ENCODE measurements around the gene USP34. TPM values are rescaled to one million over a fixed set of nuclear protein-coding genes. Genes with fewer than 3 reads are reported as not detected.
"Not testable (repeated sequence)": the region's sequence is repeated elsewhere in the genome, so short reads cannot be mapped to it uniquely, and the experiment has no call there.

Gene USP34
- total and polyA plus RNA-seq, 8 donors: 86.5 to 191 (median 158) TPM

DNA sequence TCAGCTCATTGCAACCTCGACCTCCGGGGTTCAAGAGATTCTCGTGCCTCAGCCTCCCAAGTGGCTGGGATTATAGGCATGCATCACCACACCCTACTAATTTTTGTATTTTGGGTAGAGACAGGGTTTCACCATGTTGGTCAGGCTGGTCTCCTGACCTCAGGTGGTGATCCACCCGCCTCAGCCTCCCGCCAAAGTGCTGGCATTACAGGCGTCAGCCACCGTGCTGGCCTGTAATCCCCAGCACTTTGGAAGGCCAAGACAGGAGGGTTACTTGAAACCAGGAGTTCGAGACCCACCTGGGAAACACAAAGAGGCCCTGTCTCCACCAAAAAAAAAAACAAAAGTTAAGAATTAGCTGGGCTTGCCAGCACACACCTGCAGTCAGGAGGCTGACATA lies 18.5 kb downstream of the USP34 start:
- no peak overlapping the region for H3K4me3 ChIP-seq
- H3K4me1 ChIP-seq: peaks cover 8 to 23% of the 10 kb centered on the region in 2 donors
- ATAC-seq: no peak
- intact Hi-C loops (cut with DNase I): no loop called here
- H3K27me3 ChIP-seq: no peaks in the 10 kb centered on the region
- no peaks in the 10 kb centered on the region for H3K9me3 ChIP-seq
- H3K36me3 ChIP-seq: no peaks in the 10 kb centered on the region
- H3K27ac ChIP-seq: no peak overlapping the region
- DNase-seq: no peak
- TF ChIP-seq, protein P1, sequence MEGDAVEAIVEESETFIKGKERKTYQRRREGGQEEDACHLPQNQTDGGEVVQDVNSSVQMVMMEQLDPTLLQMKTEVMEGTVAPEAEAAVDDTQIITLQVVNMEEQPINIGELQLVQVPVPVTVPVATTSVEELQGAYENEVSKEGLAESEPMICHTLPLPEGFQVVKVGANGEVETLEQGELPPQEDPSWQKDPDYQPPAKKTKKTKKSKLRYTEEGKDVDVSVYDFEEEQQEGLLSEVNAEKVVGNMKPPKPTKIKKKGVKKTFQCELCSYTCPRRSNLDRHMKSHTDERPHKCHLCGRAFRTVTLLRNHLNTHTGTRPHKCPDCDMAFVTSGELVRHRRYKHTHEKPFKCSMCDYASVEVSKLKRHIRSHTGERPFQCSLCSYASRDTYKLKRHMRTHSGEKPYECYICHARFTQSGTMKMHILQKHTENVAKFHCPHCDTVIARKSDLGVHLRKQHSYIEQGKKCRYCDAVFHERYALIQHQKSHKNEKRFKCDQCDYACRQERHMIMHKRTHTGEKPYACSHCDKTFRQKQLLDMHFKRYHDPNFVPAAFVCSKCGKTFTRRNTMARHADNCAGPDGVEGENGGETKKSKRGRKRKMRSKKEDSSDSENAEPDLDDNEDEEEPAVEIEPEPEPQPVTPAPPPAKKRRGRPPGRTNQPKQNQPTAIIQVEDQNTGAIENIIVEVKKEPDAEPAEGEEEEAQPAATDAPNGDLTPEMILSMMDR (IDR thresholded peaks at IDR 0.05): no peak

DNA sequence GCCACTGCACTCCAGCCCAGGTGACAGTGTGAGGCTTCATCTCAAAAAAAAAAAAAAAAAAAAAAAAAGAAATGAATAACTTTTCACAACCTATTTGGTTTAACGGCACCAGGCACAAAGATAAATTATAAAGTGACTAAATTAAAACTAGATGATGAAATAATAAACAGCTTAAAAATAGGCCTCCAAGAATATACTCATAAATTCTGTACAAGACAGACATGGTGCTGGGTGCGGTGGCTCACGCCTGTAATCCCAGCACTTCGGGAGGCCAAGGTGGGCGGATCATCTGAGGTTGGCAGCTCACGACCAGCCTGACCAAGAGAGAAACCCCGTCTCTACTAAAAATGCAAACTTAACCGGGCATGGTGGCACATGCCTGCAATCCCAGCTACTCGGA lies 19.7 kb downstream of the USP34 start:
- no peaks in the 10 kb centered on the region for H3K9me3 ChIP-seq
- no peak for ATAC-seq
- TF ChIP-seq, protein P1 (IDR thresholded peaks at IDR 0.05): no peak

DNA sequence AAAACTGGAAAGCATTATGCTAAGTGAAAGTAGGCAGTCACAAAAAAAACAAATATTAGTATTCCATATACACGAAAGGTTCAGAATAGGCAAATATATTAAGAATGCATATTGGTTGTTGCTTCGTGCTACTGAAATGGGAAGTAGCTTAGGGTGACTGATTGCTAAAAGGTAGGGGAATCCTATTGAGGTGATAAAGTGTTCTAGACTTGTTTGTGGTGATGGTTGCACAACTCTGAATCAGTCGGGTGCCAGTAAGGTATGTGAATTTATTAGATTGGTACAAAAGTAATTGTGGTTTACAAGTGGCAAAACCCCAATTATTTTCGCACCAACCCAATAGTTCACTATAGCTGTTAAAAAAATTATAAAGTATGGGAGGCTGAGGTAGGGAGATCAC lies 20.7 kb downstream of the USP34 start:
- DNase-seq (no peak), ATAC-seq (peak; percentile 68)
- Histone ChIP-seq H3K36me3 (no peaks in the 10 kb centered on the region), H3K4me3 (no peak overlapping the region), H3K27me3 (no peaks in the 10 kb centered on the region), H3K27ac (no peak overlapping the region), H3K9me3 (no peaks in the 10 kb centered on the region), H3K4me1 (peaks cover 3 to 10% of the 10 kb centered on the region in 2 donors)
- TF ChIP-seq, protein P1 (IDR thresholded peaks at IDR 0.05): no peak
- intact Hi-C loops (cut with DNase I): no loop called here

More for the DNA sequence above, 19.7 kb downstream of the USP34 start:
- Histone ChIP-seq H3K36me3 (no peaks in the 10 kb centered on the region), H3K27ac (no peak overlapping the region), H3K27me3 (no peaks in the 10 kb centered on the region), H3K4me1 (peaks cover 5 to 11% of the 10 kb centered on the region in 2 donors), H3K4me3 (no peak overlapping the region)
- intact Hi-C loops (cut with DNase I): no loop called here
- DNase-seq: no peak

DNA sequence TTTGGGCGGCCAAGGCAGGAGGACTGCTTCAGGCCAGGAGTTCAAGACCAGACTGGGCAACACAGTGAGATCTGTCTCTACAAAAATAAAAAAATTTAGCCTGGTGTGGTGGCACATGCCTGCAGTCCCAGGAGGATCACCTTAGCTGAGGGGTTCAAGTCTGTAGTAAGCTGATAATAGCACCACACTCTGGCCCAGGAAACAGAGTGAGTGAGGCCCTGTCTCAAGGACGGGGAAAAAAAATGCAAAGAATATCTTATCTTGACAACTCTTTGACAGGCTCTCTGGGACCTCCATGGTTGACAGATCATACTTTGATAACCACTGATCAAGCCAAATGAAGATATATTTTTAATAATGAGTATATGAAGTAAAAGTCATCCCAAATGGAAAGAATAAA lies 22.7 kb downstream of the USP34 start:
- ATAC-seq (no peak), DNase-seq (no peak)
- Histone ChIP-seq H3K9me3 (no peaks in the 10 kb centered on the region), H3K4me1 (peaks cover 0 to 21% of the 10 kb centered on the region in 2 donors), H3K36me3 (no peaks in the 10 kb centered on the region), H3K4me3 (no peak overlapping the region), H3K27me3 (no peaks in the 10 kb centered on the region), H3K27ac (no peak overlapping the region)
- intact Hi-C loops (cut with DNase I): no loop called here
- TF ChIP-seq, protein P1 (IDR thresholded peaks at IDR 0.05): no peak

DNA sequence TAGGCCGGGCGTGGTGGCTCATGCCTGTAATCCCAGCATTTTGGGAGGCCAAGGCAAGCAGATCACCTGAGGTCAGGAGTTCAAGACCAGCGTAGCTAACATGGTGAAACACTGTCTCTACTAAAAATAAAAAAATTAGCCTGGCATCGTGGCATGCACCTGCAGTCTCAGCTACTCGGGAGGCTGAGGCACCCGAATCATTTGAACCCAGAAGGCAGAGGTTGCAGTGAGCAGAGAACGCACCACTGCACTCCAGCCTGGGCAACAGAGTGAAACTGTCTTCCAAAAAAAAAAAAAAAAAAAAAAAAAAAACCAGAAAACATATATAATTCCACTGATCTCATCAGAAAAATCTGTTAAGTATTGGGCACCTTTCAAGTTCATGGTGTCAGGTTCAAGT lies 23.9 kb downstream of the USP34 start:
- H3K27ac ChIP-seq; H3K9me3 ChIP-seq; H3K27me3 ChIP-seq; H3K4me3 ChIP-seq; DNase-seq; H3K36me3 ChIP-seq; ATAC-seq; intact Hi-C loops (cut with DNase I): not testable (repeated sequence)
- peaks cover 0 to 21% of the 10 kb centered on the region in 2 donors for H3K4me1 ChIP-seq

DNA sequence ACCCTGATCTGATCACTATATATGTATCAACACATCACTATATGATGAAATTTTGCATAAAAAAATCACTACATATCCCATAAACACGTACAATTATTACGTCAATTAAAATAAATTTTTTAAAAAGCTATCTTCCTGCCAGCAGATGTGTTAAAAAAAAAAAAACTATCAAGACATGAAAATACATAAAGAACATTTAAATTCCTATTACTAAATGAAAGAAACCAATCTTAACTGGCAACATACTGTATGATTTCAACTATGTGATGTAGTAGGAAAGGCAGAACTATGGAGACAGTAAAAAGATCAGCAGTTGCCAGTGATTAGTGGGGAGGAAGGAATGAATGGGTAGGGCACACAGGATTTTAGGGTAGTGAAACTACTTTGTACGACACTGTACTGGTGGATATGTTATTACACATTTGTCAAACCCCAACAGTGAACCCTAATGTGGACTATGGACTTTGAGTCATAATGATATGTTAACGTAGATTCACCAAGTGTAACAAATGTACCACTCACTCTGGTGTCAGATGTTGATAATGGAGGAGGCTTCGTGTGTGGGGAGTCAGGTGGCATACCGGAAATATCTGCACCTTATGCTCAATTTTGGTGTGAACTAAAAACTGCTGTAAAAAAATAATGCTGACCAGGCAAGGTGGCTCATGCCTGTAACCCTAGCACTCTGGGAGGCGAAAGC lies 27.4 kb downstream of the USP34 start:
- Histone ChIP-seq H3K4me3 (no peak overlapping the region), H3K27ac (no peak overlapping the region), H3K9me3 (no peaks in the 10 kb centered on the region), H3K36me3 (no peaks in the 10 kb centered on the region), H3K4me1 (peaks cover 0 to 42% of the 10 kb centered on the region in 2 donors), H3K27me3 (no peaks in the 10 kb centered on the region)
- ATAC-seq (peak; percentile 19), DNase-seq (no peak)
- TF ChIP-seq, protein P1 (IDR thresholded peaks at IDR 0.05): no peak
- intact Hi-C loops (cut with DNase I): no loop called here

Data from left lung (tissue), 10 donors.